GM12874 (cell line): ENCODE data around the gene SAV1.

Source experiments
- CTCF ChIP-seq: IDR thresholded peaks from 2 replicates; pipeline ENCODE4 v1.5.1; 2011; ENCODE audit warnings: low read depth, mild to moderate bottlenecking, control low read depth, low read length, moderate library complexity; ENCODE audit not compliant: insufficient read depth

The SAV1 gene

DNA sequence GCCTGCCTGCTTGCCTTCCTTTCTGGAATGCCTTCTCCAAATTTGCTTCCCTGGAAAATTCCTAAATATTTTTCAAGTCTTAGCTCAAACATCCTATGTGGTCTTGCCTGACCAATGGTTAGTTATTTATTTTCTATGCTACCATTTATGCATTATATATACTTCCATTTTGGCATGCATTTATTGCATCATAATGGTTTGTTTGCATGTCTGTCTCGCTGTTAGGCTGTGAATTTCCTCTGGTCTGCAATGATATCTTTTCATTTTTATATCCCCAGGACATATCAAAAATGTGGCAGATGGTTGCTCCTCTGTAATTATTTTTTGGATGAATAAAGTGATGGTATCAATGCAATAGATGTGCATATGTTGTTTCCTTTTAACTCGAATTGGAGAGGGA, 77.6 kb downstream of the SAV1 start:
- TF ChIP-seq CTCF = no peak
